Breast epithelium (tissue), 3 donors: ENCODE results near the gene CADM1.

ENCODE experiments used
- POLR2A ChIP-seq: fragments of 450-650 bp; IDR thresholded peaks from one replicate; pipeline ENCODE4 v1.6.1; 2016; ENCODE audit warnings: antibody characterized with exemption, mild to moderate bottlenecking, moderate library complexity
- TF ChIP-seq, protein P1 (sequence below), 3 donors: fragments of 450-650 bp; IDR thresholded peaks; one replicate each; pipeline ENCODE4 v1.5.1; 2016 to 2017; ENCODE audit warnings: antibody characterized with exemption in 3 of 3, mild to moderate bottlenecking in 3 of 3, moderate library complexity in 3 of 3

DNA sequence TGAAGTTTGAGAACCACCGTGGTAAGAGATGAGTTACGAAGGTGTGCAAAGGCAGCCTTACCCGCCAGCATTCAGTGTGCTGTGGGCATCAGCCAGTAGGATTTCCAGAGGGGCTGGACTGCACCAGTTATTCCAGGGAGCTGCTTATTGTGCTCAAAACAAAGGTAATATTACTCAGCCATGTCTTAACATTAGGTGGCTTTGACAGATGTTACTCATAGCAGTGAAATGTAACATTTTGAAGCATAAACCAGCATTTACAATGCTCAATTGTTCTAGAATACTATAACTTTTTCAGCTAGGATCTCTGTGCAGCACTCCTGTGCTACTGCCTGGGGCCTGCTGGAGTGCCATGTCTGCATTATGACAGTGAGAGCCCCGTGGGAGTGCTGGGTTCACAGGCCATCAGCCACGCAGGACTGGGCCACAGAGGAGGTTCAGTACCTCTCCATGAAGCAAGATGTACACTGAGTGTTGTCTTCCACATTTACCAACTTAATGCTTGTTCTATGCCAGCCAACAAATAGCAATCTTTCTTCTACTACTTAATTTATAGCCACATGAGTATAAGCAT lies 238.1 kb downstream of the CADM1 start:
- TF ChIP-seq, protein P1, sequence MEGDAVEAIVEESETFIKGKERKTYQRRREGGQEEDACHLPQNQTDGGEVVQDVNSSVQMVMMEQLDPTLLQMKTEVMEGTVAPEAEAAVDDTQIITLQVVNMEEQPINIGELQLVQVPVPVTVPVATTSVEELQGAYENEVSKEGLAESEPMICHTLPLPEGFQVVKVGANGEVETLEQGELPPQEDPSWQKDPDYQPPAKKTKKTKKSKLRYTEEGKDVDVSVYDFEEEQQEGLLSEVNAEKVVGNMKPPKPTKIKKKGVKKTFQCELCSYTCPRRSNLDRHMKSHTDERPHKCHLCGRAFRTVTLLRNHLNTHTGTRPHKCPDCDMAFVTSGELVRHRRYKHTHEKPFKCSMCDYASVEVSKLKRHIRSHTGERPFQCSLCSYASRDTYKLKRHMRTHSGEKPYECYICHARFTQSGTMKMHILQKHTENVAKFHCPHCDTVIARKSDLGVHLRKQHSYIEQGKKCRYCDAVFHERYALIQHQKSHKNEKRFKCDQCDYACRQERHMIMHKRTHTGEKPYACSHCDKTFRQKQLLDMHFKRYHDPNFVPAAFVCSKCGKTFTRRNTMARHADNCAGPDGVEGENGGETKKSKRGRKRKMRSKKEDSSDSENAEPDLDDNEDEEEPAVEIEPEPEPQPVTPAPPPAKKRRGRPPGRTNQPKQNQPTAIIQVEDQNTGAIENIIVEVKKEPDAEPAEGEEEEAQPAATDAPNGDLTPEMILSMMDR (IDR thresholded peaks at IDR 0.05), result no peak
- TF ChIP-seq POLR2A, result no peak
